ENCODE data around the gene CYP4A22.

DNA sequence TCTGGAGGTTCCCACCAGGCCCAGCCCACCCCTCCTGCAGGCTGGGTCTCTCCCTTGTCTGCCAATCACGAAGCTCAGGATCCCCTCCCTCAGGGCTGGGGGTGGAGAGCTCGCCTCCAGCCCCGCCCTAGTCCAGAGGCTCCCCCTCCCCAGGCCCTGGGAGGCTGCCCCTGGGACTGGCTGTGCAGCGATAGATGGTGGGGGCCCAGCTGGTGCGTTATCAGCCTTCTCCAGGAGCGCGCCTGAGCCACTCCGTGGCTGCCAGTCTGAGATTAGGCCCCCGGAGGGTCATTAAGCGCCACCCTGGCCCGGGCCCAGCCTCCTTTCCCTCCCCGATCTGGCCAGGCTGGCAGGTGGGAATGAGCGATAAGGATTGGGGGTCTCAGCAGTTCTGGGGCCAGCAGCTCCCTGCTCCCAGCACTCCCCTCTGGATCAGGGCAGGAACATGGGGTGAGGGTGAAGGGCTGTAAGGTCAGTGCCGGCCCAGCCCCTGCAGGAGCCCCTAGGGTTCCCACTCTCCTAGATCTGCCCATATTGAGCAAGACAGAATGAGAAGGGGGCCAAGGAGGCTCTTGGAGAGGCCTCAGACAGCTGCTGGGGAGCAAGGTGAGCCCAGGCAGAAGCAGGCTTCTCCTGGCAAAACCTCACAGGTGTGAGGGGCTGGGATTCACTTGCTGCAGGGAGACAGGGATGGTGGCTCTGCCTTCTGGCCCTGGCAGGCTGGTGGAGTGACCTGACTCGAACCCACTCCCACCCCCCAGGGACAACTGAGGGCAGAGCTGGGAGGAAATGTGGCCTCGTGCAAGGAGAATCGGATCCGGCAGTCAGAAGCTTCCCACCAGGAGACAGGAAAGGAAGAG lies 44.1 kb downstream of the CYP4A22 start:
- TF ChIP-seq, protein P1, sequence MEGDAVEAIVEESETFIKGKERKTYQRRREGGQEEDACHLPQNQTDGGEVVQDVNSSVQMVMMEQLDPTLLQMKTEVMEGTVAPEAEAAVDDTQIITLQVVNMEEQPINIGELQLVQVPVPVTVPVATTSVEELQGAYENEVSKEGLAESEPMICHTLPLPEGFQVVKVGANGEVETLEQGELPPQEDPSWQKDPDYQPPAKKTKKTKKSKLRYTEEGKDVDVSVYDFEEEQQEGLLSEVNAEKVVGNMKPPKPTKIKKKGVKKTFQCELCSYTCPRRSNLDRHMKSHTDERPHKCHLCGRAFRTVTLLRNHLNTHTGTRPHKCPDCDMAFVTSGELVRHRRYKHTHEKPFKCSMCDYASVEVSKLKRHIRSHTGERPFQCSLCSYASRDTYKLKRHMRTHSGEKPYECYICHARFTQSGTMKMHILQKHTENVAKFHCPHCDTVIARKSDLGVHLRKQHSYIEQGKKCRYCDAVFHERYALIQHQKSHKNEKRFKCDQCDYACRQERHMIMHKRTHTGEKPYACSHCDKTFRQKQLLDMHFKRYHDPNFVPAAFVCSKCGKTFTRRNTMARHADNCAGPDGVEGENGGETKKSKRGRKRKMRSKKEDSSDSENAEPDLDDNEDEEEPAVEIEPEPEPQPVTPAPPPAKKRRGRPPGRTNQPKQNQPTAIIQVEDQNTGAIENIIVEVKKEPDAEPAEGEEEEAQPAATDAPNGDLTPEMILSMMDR (IDR thresholded peaks at IDR 0.05): no peak
- TF ChIP-seq POLR2A (IDR thresholded peaks at IDR 0.05): no peak
